Ascending aorta (tissue), 2 donors: ENCODE data around the gene U2AF2. TPM values are rescaled to one million over a fixed set of nuclear protein-coding genes. Genes with fewer than 3 reads are reported as not detected.

ENCODE experiments used
- DNase-seq, 2 donors: peaks; one replicate each; pipeline ENCODE4 v3.0.0-alpha.2; 2019; ENCODE audit warnings: low spot score in 2 of 2
- H3K27ac ChIP-seq, 2 donors: fragments of 200-600 bp; sonication (generic); one replicate each; pipeline ENCODE4 v1.5.1; 2016 to 2017; ENCODE audit warnings: mild to moderate bottlenecking in 1 of 2
- H3K27me3 ChIP-seq: fragments of 200-600 bp; sonication (generic); one replicate; pipeline ENCODE4 v1.5.1; 2017
- H3K36me3 ChIP-seq, 2 donors: fragments of 200-600 bp; sonication (generic); one replicate each; pipeline ENCODE4 v1.5.1; 2016
- H3K4me1 ChIP-seq, 2 donors: fragments of 200-600 bp; sonication (generic); one replicate each; pipeline ENCODE4 v1.5.1; 2016 to 2017; ENCODE audit warnings: mild to moderate bottlenecking in 1 of 2
- H3K4me3 ChIP-seq, 2 donors: fragments of 200-600 bp; sonication (generic); one replicate each; pipeline ENCODE4 v1.5.1; 2016 to 2017; ENCODE audit warnings: mild to moderate bottlenecking in 1 of 2
- H3K9me3 ChIP-seq, 2 donors: fragments of 200-600 bp; sonication (generic); one replicate each; pipeline ENCODE4 v1.5.1; 2016
- CTCF ChIP-seq, 3 experiments: fragments of 200-600 bp in 2 of 3; fragments of 450-650 bp in 1 of 3; sonication (generic) in 2 of 3; IDR thresholded peaks; one replicate each; pipeline ENCODE4 v1.5.1; 2016 to 2019; ENCODE audit warnings: antibody characterized with exemption in 3 of 3, mild to moderate bottlenecking in 1 of 3, moderate library complexity in 1 of 3
- intact Hi-C: fragments of 100-400 bp; cut with DNase I; formaldehyde crosslinking; loops from one replicate; pipeline ENCODE4 v1.15.1; 2023
- total RNA-seq: library from RNA; depleted of rRNA; stranded (reverse); fragments of >200 nt; gene quantifications from one replicate; pipeline ENCODE4 v1.1.0, GENCODE V29; 2016

Gene U2AF2
- total RNA-seq, 1 donor from 2014 or later: 221 TPM

- DNase-seq: no peak
- Histone ChIP-seq H3K36me3 (peaks cover 34 to 48% of the 10 kb centered on the region in 2 donors), H3K27ac (no peak overlapping the region), H3K4me3 (no peak overlapping the region), H3K9me3 (no peaks in the 10 kb centered on the region), H3K4me1 (no peaks in the 10 kb centered on the region), H3K27me3 (no peaks in the 10 kb centered on the region)
- TF ChIP-seq CTCF (IDR thresholded peaks at IDR 0.05): no peak
- intact Hi-C loops: no loop called here
Observed at GRCh38 chr19:55618426-55618825, 36.4 kb upstream of the U2AF2 start.

GRCh38 chr19:55619286-55619685 is 35.5 kb upstream of the U2AF2 start:
- peaks cover 31 to 44% of the 10 kb centered on the region in 2 donors for H3K36me3 ChIP-seq
- intact Hi-C loops: no loop called here

GRCh38 chr19:55620410-55621204 is 34.2 kb upstream of the U2AF2 start:
- Histone ChIP-seq H3K4me3 (no peak overlapping the region), H3K36me3 (peaks cover 22 to 35% of the 10 kb centered on the region in 2 donors), H3K27me3 (no peaks in the 10 kb centered on the region), H3K9me3 (no peaks in the 10 kb centered on the region), H3K27ac (no peak overlapping the region), H3K4me1 (peaks cover 0 to 5% of the 10 kb centered on the region in 2 donors)
- TF ChIP-seq CTCF (IDR thresholded peaks at IDR 0.05): no peak
- intact Hi-C loops: loop anchor here (5.0 kb wide), 1 partner anchor 158 kb away; the partner anchor contains the start of genes C19orf85 and ISOC2
- no peak for DNase-seq

More at GRCh38 chr19:55619286-55619685, 35.5 kb upstream of the U2AF2 start:
- H3K4me3 ChIP-seq: no peak overlapping the region
- H3K27me3 ChIP-seq: no peaks in the 10 kb centered on the region
- DNase-seq: no peak
- TF ChIP-seq CTCF (IDR thresholded peaks at IDR 0.05): no peak
- H3K9me3 ChIP-seq: no peaks in the 10 kb centered on the region
- no peak overlapping the region for H3K27ac ChIP-seq
- H3K4me1 ChIP-seq: no peaks in the 10 kb centered on the region

- no peaks in the 10 kb centered on the region for H3K9me3 ChIP-seq
- no peak overlapping the region for H3K27ac ChIP-seq
- intact Hi-C loops: loop anchor here (5.0 kb wide), 1 partner anchor 159 kb away; the partner anchor contains the start of genes C19orf85 and ISOC2
- no peak overlapping the region for H3K4me3 ChIP-seq
- DNase-seq: no peak
- TF ChIP-seq CTCF (IDR thresholded peaks at IDR 0.05): no peak
- H3K4me1 ChIP-seq: peaks cover 0 to 5% of the 10 kb centered on the region in 2 donors
- peaks cover 16 to 31% of the 10 kb centered on the region in 2 donors for H3K36me3 ChIP-seq
- H3K27me3 ChIP-seq: no peaks in the 10 kb centered on the region
Observed at GRCh38 chr19:55621205-55621672, 33.6 kb upstream of the U2AF2 start.

- no peak for DNase-seq
- TF ChIP-seq CTCF (IDR thresholded peaks at IDR 0.05): no peak
Observed at GRCh38 chr19:55621673-55622231, 33.1 kb upstream of the U2AF2 start.

More at GRCh38 chr19:55621673-55622231, 33.1 kb upstream of the U2AF2 start:
- intact Hi-C loops: loop anchor here (5.0 kb wide), 1 partner anchor 159 kb away; the partner anchor contains the start of genes C19orf85 and ISOC2
- Histone ChIP-seq H3K36me3 (peaks cover 12 to 26% of the 10 kb centered on the region in 2 donors), H3K4me1 (peaks cover 0 to 5% of the 10 kb centered on the region in 2 donors), H3K9me3 (no peaks in the 10 kb centered on the region), H3K4me3 (no peak overlapping the region), H3K27me3 (no peaks in the 10 kb centered on the region), H3K27ac (no peak overlapping the region)
